Measurements from ENCODE around the gene PACRG. TPM values are rescaled to one million over a fixed set of nuclear protein-coding genes. Genes with fewer than 3 reads are reported as not detected.

PACRG gene
- polyA plus RNA-seq, 1 of the 3 experiments (the other 2 are of a cell fraction) = 0.56 TPM

GRCh38 chr6:162852840-162853577, 125.2 kb downstream of the PACRG start:
- Histone ChIP-seq H3K4me1 (ENCODE audit: control insufficient read depth in 1 of 2, insufficient read depth in 2 of 2, low read depth in 1 of 2, low read length in 1 of 2) (peaks cover 0 to 15% of the 10 kb centered on the region in 2 experiments; a peak in 2 of 4 replicates), H3K27ac (ENCODE audit: low read depth in 2 of 2, low read length in 1 of 2) (no peak overlapping the region), H4K20me1 (ENCODE audit: insufficient read depth) (no peaks in the 10 kb centered on the region), H3K9me2 (no peaks in the 10 kb centered on the region), H3K9me3 (no peaks in the 10 kb centered on the region), H3F3A (replicated peaks; ENCODE audit: insufficient read depth) (no peaks in the 10 kb centered on the region), H3K27me3 (ENCODE audit: insufficient read depth) (no peaks in the 10 kb centered on the region), H2AFZ (ENCODE audit: low read depth) (no peak overlapping the region), H3K79me2 (ENCODE audit: insufficient read depth) (no peaks in the 10 kb centered on the region), H3K9ac (no peak overlapping the region), H3K36me3 (replicated peaks in 1 of 2; ENCODE audit: control insufficient read depth in 1 of 2, insufficient read depth in 2 of 2, low read length in 1 of 2) (no peaks in the 10 kb centered on the region), H3K4me2 (no peak overlapping the region), H3K4me3 (ENCODE audit: low read depth in 2 of 2, low read length in 1 of 2) (no peak overlapping the region)
- ChIA-PET POLR2A (no interaction called here), CTCF (no interaction called here)
- DNase-seq = no peak
- WGBS (ENCODE audit: low lambda C conversion rate) = 67% methylated on average over 9 of the region's 9 CpGs
- no peak for TF ChIP-seq USF2 (IDR thresholded peaks at IDR 0.05; ENCODE audit: borderline replicate concordance, low read depth, low read length)
- no peak for TF ChIP-seq SIN3A (IDR thresholded peaks at IDR 0.05; ENCODE audit: borderline replicate concordance, low read depth, low read length)
- no peak for TF ChIP-seq JUND (IDR thresholded peaks at IDR 0.05)
- TF ChIP-seq ZBTB33 (IDR thresholded peaks at IDR 0.05; ENCODE audit: borderline replicate concordance, low read depth) = no peak
- no peak for TF ChIP-seq FOXM1 (IDR thresholded peaks at IDR 0.05; ENCODE audit: low read depth)
- TF ChIP-seq SMC3 (IDR thresholded peaks at IDR 0.05; ENCODE audit: low read depth, low read length) = no peak
- no peak for TF ChIP-seq MXI1 (IDR thresholded peaks at IDR 0.05; ENCODE audit: low read depth, low read length)
- TF ChIP-seq NRF1 (IDR thresholded peaks at IDR 0.05; ENCODE audit: low read depth, low read length) = no peak
- TF ChIP-seq ELF1 (IDR thresholded peaks at IDR 0.05) = no peak
- TF ChIP-seq FOXJ3 (CRISPR knock-in tag; IDR thresholded peaks at IDR 0.05) = no peak
- no peak for TF ChIP-seq CHD2 (IDR thresholded peaks at IDR 0.05; ENCODE audit: low read length, partially characterized antibody)
- TF ChIP-seq RCOR1 (IDR thresholded peaks at IDR 0.05; ENCODE audit: low read length) = no peak
- TF ChIP-seq PBX3 (IDR thresholded peaks at IDR 0.05) = no peak
- no peak for TF ChIP-seq GABPA (IDR thresholded peaks at IDR 0.05; ENCODE audit: low read depth)
- TF ChIP-seq IRF3 (IDR thresholded peaks at IDR 0.05; ENCODE audit: low read depth, low read length) = no peak
- TF ChIP-seq GATA2 (CRISPR knock-in tag; IDR thresholded peaks at IDR 0.05) = no peak
- no peak for TF ChIP-seq USF1 (IDR thresholded peaks at IDR 0.05; ENCODE audit: borderline replicate concordance, low read depth)
- no peak for TF ChIP-seq FOSL2 (IDR thresholded peaks at IDR 0.05; ENCODE audit: borderline replicate concordance, low read depth)
- TF ChIP-seq MAX (IDR thresholded peaks at IDR 0.05; ENCODE audit: low read depth) = no peak
